Ascending aorta (tissue), 2 donors: Measurements from ENCODE around the gene ADAM30. TPM values are rescaled to one million over a fixed set of nuclear protein-coding genes. Genes with fewer than 3 reads are reported as not detected.

Experiments used
- DNase-seq, 2 donors: peaks; one replicate each; pipeline ENCODE4 v3.0.0-alpha.2; 2019; ENCODE audit warnings: low spot score in 2 of 2
- H3K27ac ChIP-seq, 2 donors: fragments of 200-600 bp; sonication (generic); one replicate each; pipeline ENCODE4 v1.5.1; 2016 to 2017; ENCODE audit warnings: mild to moderate bottlenecking in 1 of 2
- H3K27me3 ChIP-seq: fragments of 200-600 bp; sonication (generic); one replicate; pipeline ENCODE4 v1.5.1; 2017
- H3K36me3 ChIP-seq, 2 donors: fragments of 200-600 bp; sonication (generic); one replicate each; pipeline ENCODE4 v1.5.1; 2016
- H3K4me1 ChIP-seq, 2 donors: fragments of 200-600 bp; sonication (generic); one replicate each; pipeline ENCODE4 v1.5.1; 2016 to 2017; ENCODE audit warnings: mild to moderate bottlenecking in 1 of 2
- H3K4me3 ChIP-seq, 2 donors: fragments of 200-600 bp; sonication (generic); one replicate each; pipeline ENCODE4 v1.5.1; 2016 to 2017; ENCODE audit warnings: mild to moderate bottlenecking in 1 of 2
- H3K9me3 ChIP-seq, 2 donors: fragments of 200-600 bp; sonication (generic); one replicate each; pipeline ENCODE4 v1.5.1; 2016
- CTCF ChIP-seq, 3 experiments: fragments of 200-600 bp in 2 of 3; fragments of 450-650 bp in 1 of 3; sonication (generic) in 2 of 3; IDR thresholded peaks; one replicate each; pipeline ENCODE4 v1.5.1; 2016 to 2019; ENCODE audit warnings: antibody characterized with exemption in 3 of 3, mild to moderate bottlenecking in 1 of 3, moderate library complexity in 1 of 3
- intact Hi-C: fragments of 100-400 bp; cut with DNase I; formaldehyde crosslinking; loops from one replicate; pipeline ENCODE4 v1.15.1; 2023
- total RNA-seq: library from RNA; depleted of rRNA; stranded (reverse); fragments of >200 nt; gene quantifications from one replicate; pipeline ENCODE4 v1.1.0, GENCODE V29; 2016

The ADAM30 gene
- total RNA-seq, 1 donor from 2014 or later: not detected

GRCh38 chr1:119920104-119920968, 24.0 kb upstream of the ADAM30 start:
- no peak overlapping the region for H3K4me3 ChIP-seq
- TF ChIP-seq CTCF (IDR thresholded peaks at IDR 0.05): no peak
- H3K9me3 ChIP-seq: no peaks in the 10 kb centered on the region
- H3K4me1 ChIP-seq: no peaks in the 10 kb centered on the region
- H3K36me3 ChIP-seq: peaks cover 89 to 100% of the 10 kb centered on the region in 2 donors
- H3K27me3 ChIP-seq: no peaks in the 10 kb centered on the region
- no peak for DNase-seq
- intact Hi-C loops: no loop called here
- H3K27ac ChIP-seq: no peak overlapping the region

GRCh38 chr1:119919241-119919640, 22.9 kb upstream of the ADAM30 start:
- intact Hi-C loops: no loop called here
- H3K9me3 ChIP-seq: no peaks in the 10 kb centered on the region
- no peak overlapping the region for H3K27ac ChIP-seq
- no peak overlapping the region for H3K4me3 ChIP-seq
- no peaks in the 10 kb centered on the region for H3K4me1 ChIP-seq
- no peak for DNase-seq
- no peak for TF ChIP-seq CTCF (IDR thresholded peaks at IDR 0.05)
- H3K36me3 ChIP-seq: peaks cover 88 to 100% of the 10 kb centered on the region in 2 donors
- H3K27me3 ChIP-seq: no peaks in the 10 kb centered on the region

GRCh38 chr1:119918301-119918700, 22.0 kb upstream of the ADAM30 start:
- no peaks in the 10 kb centered on the region for H3K4me1 ChIP-seq
- H3K27me3 ChIP-seq: no peaks in the 10 kb centered on the region
- H3K27ac ChIP-seq: no peak overlapping the region
- peaks cover 84 to 100% of the 10 kb centered on the region in 2 donors for H3K36me3 ChIP-seq
- no peak for TF ChIP-seq CTCF (IDR thresholded peaks at IDR 0.05)
- no peak overlapping the region for H3K4me3 ChIP-seq
- intact Hi-C loops: no loop called here
- no peak for DNase-seq
- no peaks in the 10 kb centered on the region for H3K9me3 ChIP-seq

GRCh38 chr1:119917304-119918055, 21.2 kb upstream of the ADAM30 start:
- TF ChIP-seq CTCF (IDR thresholded peaks at IDR 0.05): no peak
- Histone ChIP-seq H3K27ac (no peak overlapping the region), H3K36me3 (peaks cover 78 to 95% of the 10 kb centered on the region in 2 donors), H3K9me3 (no peaks in the 10 kb centered on the region), H3K27me3 (no peaks in the 10 kb centered on the region), H3K4me3 (no peak overlapping the region), H3K4me1 (no peaks in the 10 kb centered on the region)
- intact Hi-C loops: no loop called here
- DNase-seq: no peak

GRCh38 chr1:119915517-119915916, 19.2 kb upstream of the ADAM30 start:
- no peak for DNase-seq
- Histone ChIP-seq H3K9me3 (no peaks in the 10 kb centered on the region), H3K4me3 (no peak overlapping the region), H3K27ac (no peak overlapping the region), H3K27me3 (no peaks in the 10 kb centered on the region), H3K36me3 (peaks cover 63 to 75% of the 10 kb centered on the region in 2 donors), H3K4me1 (no peaks in the 10 kb centered on the region)
- intact Hi-C loops: no loop called here
- no peak for TF ChIP-seq CTCF (IDR thresholded peaks at IDR 0.05)
